Hepatocyte (in vitro differentiated cells): ENCODE results near the gene PLEKHB2. TPM values are rescaled to one million over a fixed set of nuclear protein-coding genes. Genes with fewer than 3 reads are reported as not detected.
"Not testable (repeated sequence)": the region's sequence is repeated elsewhere in the genome, so short reads cannot be mapped to it uniquely, and the experiment has no call there.

Source experiments
- DNase-seq: peaks from one replicate; pipeline ENCODE4 v3.0.0-alpha.2; 2016; ENCODE audit warnings: low spot score
- H2AFZ ChIP-seq: fragments of 200-600 bp; sonication (generic); 2 replicates; pipeline ENCODE4 v1.6.0; 2016; ENCODE audit warnings: antibody characterized with exemption, mild to moderate bottlenecking
- H3K27ac ChIP-seq: fragments of 200-600 bp; sonication (generic); 2 replicates; pipeline ENCODE4 v1.5.1; 2016; ENCODE audit warnings: mild to moderate bottlenecking
- H3K27me3 ChIP-seq: fragments of 200-600 bp; sonication (generic); 2 replicates; pipeline ENCODE4 v1.6.1; 2016
- H3K36me3 ChIP-seq: fragments of 200-600 bp; sonication (generic); replicated peaks from 2 replicates; pipeline ENCODE4 v1.5.1; 2016; ENCODE audit warnings: low read depth; ENCODE audit not compliant: insufficient read depth
- H3K4me1 ChIP-seq: fragments of 200-600 bp; sonication (generic); 2 replicates; pipeline ENCODE4 v1.5.1; 2016; ENCODE audit warnings: mild to moderate bottlenecking, moderate library complexity; ENCODE audit not compliant: insufficient read depth
- H3K4me2 ChIP-seq: fragments of 200-600 bp; sonication (generic); 2 replicates; pipeline ENCODE4 v1.6.0; 2016
- H3K4me3 ChIP-seq: fragments of 200-600 bp; sonication (generic); 2 replicates; pipeline ENCODE4 v1.5.1; 2016; ENCODE audit warnings: mild to moderate bottlenecking
- H3K79me2 ChIP-seq: fragments of 200-600 bp; sonication (generic); 2 replicates; pipeline ENCODE4 v1.6.0; 2017; ENCODE audit warnings: mild to moderate bottlenecking
- H3K9me2 ChIP-seq: fragments of 200-600 bp; sonication (generic); replicated peaks from 2 replicates; pipeline ENCODE4 v1.6.0; 2017; ENCODE audit warnings: mild to moderate bottlenecking; ENCODE audit not compliant: insufficient read depth
- H3K9me3 ChIP-seq: fragments of 200-600 bp; sonication (generic); 2 replicates; pipeline ENCODE4 v1.5.1; 2016; ENCODE audit warnings: low read depth, mild to moderate bottlenecking
- H4K20me1 ChIP-seq: fragments of 200-600 bp; sonication (generic); 2 replicates; pipeline ENCODE4 v1.6.0; 2016; ENCODE audit warnings: mild to moderate bottlenecking; ENCODE audit not compliant: insufficient read depth, poor library complexity, severe bottlenecking
- EZH2 ChIP-seq: fragments of 200-600 bp; sonication (generic); IDR thresholded peaks from 2 replicates; pipeline ENCODE4 v1.6.1; 2016; ENCODE audit warnings: antibody characterized with exemption, mild to moderate bottlenecking, borderline replicate concordance
- EZH2phosphoT487 ChIP-seq: fragments of 200-600 bp; sonication (generic); IDR thresholded peaks from one replicate; pipeline ENCODE4 v1.6.1; 2018; ENCODE audit warnings: antibody characterized with exemption, mild to moderate bottlenecking, low read depth, moderate library complexity; ENCODE audit not compliant: unreplicated experiment, severe bottlenecking
- WGBS: methylation state at CpG from one replicate; pipeline ENCODE4 v1.1.6; 2016; ENCODE audit warnings: low lambda C conversion rate; ENCODE audit errors: missing lambda C conversion rate; 5-methylcytosine and 5-hydroxymethylcytosine counted together
- polyA plus RNA-seq: library from polyadenylated mRNA; unstranded; fragments of >200 nt; fragmentation: Nextera tagmentation; extraction: Ambion mirVana; gene quantifications from 2 replicates; pipeline ENCODE4 v1.2.1, GENCODE V29; 2016
- total RNA-seq: library from RNA; depleted of rRNA; stranded (reverse); fragments of >200 nt; gene quantifications from 2 replicates; pipeline ENCODE4 v1.2.3, GENCODE V29; 2014
- TF ChIP-seq, protein P1 (sequence below): fragments of 200-600 bp; sonication (generic); IDR thresholded peaks from 2 replicates; pipeline ENCODE4 v1.5.1; 2016; ENCODE audit warnings: antibody characterized with exemption, mild to moderate bottlenecking; ENCODE audit not compliant: poor library complexity

Gene PLEKHB2
- total and polyA plus RNA-seq, 2 experiments from 2014 or later, result 54.0 to 90.4 TPM

DNA sequence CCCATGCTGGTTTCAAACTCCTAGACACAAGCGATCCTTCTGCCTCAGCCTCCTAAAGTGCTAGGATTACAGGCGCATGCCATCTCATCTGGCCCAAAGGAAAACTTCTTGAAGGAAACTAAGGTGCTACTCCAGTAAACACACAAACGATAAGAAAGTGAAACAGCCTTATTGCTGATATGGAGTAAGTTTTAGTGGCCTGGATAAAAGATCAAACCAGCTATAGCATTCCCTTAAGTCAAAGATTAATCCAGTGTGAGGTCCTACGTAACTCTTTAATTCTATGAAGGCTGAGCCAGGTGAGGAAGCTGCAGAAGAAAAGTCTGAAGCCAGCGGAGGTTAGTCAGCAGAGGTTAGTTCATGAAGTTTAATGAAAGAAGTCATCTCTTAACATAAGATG lies 63.4 kb downstream of the PLEKHB2 start:
- no peaks in the 10 kb centered on the region for H3K27me3 ChIP-seq
- H3K9me2 ChIP-seq, result no peaks in the 10 kb centered on the region
- no peak for DNase-seq
- no peaks in the 10 kb centered on the region for H4K20me1 ChIP-seq
- no peak overlapping the region for H2AFZ ChIP-seq
- no peak overlapping the region for H3K4me3 ChIP-seq
- H3K36me3 ChIP-seq, result no peaks in the 10 kb centered on the region
- 77% methylated on average over 5 of the region's 5 CpGs for WGBS
- no peaks in the 10 kb centered on the region for H3K79me2 ChIP-seq
- H3K27ac ChIP-seq, result no peak overlapping the region
- H3K9me3 ChIP-seq, result no peaks in the 10 kb centered on the region
- H3K4me2 ChIP-seq, result no peak overlapping the region
- TF ChIP-seq, protein P1, sequence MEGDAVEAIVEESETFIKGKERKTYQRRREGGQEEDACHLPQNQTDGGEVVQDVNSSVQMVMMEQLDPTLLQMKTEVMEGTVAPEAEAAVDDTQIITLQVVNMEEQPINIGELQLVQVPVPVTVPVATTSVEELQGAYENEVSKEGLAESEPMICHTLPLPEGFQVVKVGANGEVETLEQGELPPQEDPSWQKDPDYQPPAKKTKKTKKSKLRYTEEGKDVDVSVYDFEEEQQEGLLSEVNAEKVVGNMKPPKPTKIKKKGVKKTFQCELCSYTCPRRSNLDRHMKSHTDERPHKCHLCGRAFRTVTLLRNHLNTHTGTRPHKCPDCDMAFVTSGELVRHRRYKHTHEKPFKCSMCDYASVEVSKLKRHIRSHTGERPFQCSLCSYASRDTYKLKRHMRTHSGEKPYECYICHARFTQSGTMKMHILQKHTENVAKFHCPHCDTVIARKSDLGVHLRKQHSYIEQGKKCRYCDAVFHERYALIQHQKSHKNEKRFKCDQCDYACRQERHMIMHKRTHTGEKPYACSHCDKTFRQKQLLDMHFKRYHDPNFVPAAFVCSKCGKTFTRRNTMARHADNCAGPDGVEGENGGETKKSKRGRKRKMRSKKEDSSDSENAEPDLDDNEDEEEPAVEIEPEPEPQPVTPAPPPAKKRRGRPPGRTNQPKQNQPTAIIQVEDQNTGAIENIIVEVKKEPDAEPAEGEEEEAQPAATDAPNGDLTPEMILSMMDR, result no peak
- TF ChIP-seq EZH2 (no peak), EZH2phosphoT487 (no peak)
- H3K4me1 ChIP-seq, result no peaks in the 10 kb centered on the region

DNA sequence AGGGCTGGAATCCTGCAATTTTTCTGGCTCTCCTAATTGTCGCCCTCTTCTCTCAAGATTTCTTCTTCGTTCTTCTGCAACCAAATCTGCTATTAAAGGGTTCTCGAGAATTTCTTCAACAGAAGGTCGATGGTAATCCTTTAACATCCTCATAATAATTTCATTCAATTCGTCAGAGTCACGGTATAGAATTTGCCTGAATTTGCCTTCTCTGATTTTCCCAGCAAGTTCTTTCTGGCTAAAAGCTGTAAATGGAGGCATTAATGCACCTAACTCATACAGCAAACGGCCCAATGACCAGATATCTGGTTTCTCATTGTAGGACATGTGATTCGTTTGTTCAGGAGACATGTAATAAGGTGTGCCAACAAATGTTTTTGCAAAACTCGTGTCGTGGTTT lies 72.9 kb downstream of the PLEKHB2 start:
- not testable (repeated sequence) for H3K9me3 ChIP-seq, H4K20me1 ChIP-seq, H2AFZ ChIP-seq, H3K9me2 ChIP-seq, H3K79me2 ChIP-seq, H3K4me2 ChIP-seq, H3K4me1 ChIP-seq, H3K27me3 ChIP-seq, DNase-seq, H3K36me3 ChIP-seq, H3K4me3 ChIP-seq, H3K27ac ChIP-seq
- 86% methylated on average over 10 of the region's 10 CpGs for WGBS

DNA sequence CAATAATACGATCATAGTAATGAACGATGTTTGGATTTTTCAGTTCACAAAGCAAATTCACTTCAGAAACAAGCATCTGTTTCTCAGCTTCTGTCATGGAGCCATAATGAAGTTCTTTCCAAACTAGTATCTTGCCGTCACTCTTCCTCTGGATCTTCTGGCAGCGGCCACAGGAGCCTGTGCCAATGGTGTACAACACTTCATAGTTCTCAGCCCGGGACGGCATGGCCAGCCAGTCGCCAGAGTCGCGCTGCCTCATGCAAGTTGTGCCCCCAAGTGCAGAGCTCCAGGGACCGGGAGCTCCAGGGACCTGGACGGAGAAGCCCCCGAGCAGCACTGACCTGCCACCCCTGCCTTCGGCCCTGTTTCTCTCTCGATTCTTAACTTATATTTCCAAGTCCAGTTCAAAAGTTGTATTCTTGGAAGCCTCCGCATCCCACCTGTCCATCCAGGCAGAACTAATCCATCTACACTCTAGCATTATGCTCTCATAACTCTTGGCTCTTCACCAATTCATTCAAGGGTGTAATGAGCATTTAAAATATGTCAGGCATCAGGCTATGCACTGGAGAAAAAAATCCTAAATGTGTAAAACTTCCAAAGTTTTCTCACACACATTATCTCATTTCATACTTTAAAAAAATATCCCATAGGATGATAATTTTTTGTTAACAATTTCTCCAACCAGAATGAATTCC lies 73.7 kb downstream of the PLEKHB2 start:
- not testable (repeated sequence) for H3K27ac ChIP-seq, H3K79me2 ChIP-seq, H4K20me1 ChIP-seq, H3K36me3 ChIP-seq, H3K27me3 ChIP-seq, H3K9me2 ChIP-seq, H2AFZ ChIP-seq, DNase-seq, H3K4me2 ChIP-seq, H3K4me1 ChIP-seq, H3K4me3 ChIP-seq, H3K9me3 ChIP-seq
- 92% methylated on average over 15 of the region's 15 CpGs for WGBS

DNA sequence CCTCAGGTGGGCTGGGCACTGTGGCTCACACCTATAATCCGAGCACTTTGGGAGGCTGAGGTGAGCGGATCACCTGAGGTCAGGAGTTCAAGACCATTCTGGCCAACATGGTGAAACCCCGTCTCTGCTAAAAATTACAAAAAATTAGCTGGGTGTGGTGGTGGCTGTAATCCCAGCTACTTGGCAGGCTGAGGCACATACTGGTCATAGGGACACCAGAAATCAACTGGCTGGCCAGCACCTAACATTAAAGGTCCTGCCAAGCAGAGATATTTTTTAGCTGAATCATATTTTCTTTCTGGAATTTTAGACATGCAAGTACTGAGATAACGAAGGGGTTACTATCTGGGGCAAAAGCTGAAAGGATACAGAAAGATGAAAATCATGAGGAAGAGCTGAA lies 76.3 kb downstream of the PLEKHB2 start:
- not testable (repeated sequence) for H3K4me1 ChIP-seq, DNase-seq, H3K36me3 ChIP-seq, H3K27me3 ChIP-seq, H3K9me2 ChIP-seq, H3K4me2 ChIP-seq, H2AFZ ChIP-seq, H3K27ac ChIP-seq, H3K79me2 ChIP-seq, H4K20me1 ChIP-seq, H3K4me3 ChIP-seq, H3K9me3 ChIP-seq
- WGBS, result 90% methylated on average over 4 of the region's 4 CpGs

DNA sequence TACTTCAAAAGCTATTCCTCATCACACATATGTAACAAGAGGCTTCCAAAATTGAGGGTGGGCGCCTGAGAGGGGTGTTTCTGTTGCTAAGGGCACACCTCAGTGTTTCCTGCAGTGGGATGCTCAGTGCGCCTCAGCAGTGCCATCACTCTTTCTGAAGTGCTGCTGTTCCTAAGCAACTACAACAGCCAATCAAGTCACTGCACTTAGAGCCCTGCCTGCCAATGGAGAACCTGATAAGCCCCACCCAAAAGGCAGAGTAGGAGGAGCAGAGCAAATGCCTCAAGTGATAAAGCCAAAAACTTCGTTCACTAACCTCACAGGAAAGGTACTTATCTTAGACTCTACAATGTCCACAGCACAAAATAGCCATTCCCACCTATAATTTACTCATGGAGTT lies 88.3 kb downstream of the PLEKHB2 start:
- not testable (repeated sequence) for H3K9me3 ChIP-seq, H4K20me1 ChIP-seq, H3K4me2 ChIP-seq, H3K27ac ChIP-seq, H3K79me2 ChIP-seq, H3K4me3 ChIP-seq, H3K4me1 ChIP-seq, H3K9me2 ChIP-seq, H3K36me3 ChIP-seq, DNase-seq, H2AFZ ChIP-seq
- WGBS, result 20% methylated on average over 3 of the region's 3 CpGs
- peaks cover 11% of the 10 kb centered on the region for H3K27me3 ChIP-seq

DNA sequence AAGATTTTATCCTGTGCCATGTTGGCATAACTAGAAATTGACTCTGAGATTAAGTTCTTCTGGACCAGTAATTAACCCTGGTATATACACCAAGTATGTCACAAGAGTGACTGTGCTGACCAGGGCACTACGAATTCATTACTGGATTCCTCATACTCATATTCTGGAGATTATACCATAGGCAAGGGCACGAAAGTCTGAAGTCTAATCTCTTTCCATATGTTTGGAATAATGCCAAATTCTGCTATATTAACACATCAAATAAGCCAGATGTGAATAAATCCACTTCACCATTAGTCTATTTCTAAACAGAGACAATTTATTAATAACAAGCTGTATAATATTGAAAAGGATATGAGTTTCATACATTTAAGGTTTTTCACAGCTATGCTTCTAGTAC lies 91.0 kb downstream of the PLEKHB2 start:
- not testable (repeated sequence) for H4K20me1 ChIP-seq, DNase-seq, H2AFZ ChIP-seq, H3K9me2 ChIP-seq, H3K4me2 ChIP-seq, H3K4me3 ChIP-seq, H3K9me3 ChIP-seq, H3K79me2 ChIP-seq, H3K36me3 ChIP-seq, H3K4me1 ChIP-seq, H3K27ac ChIP-seq
- 55% methylated on average over 2 of the region's 2 CpGs for WGBS
- peaks cover 11% of the 10 kb centered on the region for H3K27me3 ChIP-seq
